Left kidney (tissue), 2 donors: Measurements from ENCODE around the gene TRMT10A. TPM values are rescaled to one million over a fixed set of nuclear protein-coding genes. Genes with fewer than 3 reads are reported as not detected.
"Not testable (repeated sequence)": the region's sequence is repeated elsewhere in the genome, so short reads cannot be mapped to it uniquely, and the experiment has no call there.

Experiments
- DNase-seq: peaks from one replicate; pipeline ENCODE4 v3.0.0-alpha.2; 2013
- polyA plus RNA-seq: library from polyadenylated mRNA; unstranded; fragments of 120-200 nt; gene quantifications from one replicate; pipeline ENCODE4 v1.2.1, GENCODE V29; 2013; ENCODE audit not compliant: insufficient read length

The TRMT10A gene
- polyA plus RNA-seq, 1 donor: 17.5 TPM

- DNase-seq: peak; percentile 7
Observed at GRCh38 chr4:99564921-99565320, 1.1 kb upstream of the TRMT10A start.

- no peak for DNase-seq
Observed at GRCh38 chr4:99552872-99553271, 11.0 kb downstream of the TRMT10A start.

DNA sequence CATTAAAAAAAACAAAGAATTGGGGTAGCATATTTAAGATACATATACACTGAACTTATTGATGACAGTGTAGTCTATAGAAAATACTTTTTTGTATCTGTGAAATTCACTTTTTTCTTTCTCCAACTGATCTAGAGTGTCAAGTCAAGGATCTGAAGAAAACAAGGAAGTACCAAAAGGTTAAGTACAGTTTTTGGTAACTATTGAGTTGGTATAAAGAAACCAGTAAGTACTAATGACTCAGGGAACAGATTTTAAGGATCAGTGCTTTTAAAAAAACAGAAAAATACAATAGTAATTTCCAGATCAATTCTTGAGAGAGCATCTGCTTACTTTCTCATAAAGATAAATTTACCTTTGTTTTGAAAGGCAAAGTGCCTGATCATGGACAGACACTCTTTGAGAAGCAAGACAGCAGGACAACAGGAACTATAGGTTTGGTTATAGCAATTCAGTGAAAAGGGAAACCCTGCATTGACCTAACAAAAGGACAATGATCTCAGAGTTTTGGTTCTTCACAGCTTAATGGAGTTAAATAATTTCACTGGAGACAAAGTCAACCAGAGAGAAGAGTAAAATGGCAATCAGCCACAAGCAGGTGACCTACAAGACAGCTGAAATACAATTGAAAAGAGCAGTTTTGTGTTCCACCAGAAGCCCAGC lies 23.4 kb downstream of the TRMT10A start:
- DNase-seq: no peak

- DNase-seq: no peak
Observed at GRCh38 chr4:99537674-99538073, 26.2 kb downstream of the TRMT10A start.

DNA sequence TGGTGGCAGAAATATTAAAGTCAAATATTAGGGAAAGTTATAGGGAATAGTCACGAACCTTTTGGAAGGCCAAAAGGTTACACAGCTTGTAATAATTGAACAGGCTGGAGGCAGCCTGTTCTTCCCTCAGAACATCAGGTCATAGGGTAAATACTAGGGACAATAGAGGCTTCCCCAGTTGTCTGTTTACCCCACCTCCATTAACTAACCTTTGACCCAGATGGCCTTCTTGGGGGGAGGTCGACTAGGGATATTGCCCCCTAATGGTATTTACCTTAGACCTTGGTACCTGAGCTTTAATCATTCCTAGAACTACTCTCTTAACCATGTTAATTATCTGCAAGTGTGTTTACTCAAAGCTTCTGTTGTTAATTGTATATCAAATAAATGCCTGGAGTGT lies 27.0 kb downstream of the TRMT10A start:
- DNase-seq: no peak

- DNase-seq: no peak
Observed at GRCh38 chr4:99536271-99536670, 27.6 kb downstream of the TRMT10A start.

DNA sequence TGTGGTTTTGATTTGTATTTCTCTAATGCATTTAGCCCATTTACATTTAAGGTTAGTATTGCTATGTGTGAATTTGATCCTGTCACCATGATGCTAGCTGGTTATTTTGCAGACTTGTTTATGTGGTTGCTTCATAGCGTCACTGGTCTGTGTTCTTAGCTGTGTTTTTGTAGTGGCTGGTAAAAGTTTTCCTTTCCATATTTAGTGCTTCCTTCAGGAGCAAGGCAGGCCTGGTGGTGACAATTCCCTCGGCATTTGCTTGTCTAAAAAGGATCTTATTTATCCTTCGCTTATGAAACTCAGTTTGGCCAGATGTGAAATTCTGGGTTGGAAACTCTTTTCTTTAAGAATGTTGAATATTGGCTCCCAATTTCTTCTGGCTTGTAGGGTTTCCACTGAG lies 29.1 kb downstream of the TRMT10A start:
- not testable (repeated sequence) for DNase-seq

DNA sequence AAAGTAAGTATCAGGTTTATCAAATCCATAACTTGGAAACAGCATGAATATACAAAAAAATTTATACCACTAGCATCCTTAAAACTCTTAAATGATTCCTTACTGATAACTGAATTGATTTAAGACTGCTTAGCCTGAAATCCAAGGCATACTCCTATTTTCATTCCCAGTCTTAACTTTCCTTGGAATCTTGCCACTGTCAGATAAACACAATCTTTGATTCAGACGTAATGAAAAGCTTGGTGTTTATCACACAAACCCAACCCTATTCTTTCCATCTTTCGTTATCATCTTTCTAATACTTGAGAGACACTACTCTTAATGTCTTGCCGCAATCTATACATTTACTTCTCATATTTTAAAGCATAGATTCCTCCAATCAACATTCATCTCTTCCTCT lies 33.9 kb downstream of the TRMT10A start:
- no peak for DNase-seq

DNA sequence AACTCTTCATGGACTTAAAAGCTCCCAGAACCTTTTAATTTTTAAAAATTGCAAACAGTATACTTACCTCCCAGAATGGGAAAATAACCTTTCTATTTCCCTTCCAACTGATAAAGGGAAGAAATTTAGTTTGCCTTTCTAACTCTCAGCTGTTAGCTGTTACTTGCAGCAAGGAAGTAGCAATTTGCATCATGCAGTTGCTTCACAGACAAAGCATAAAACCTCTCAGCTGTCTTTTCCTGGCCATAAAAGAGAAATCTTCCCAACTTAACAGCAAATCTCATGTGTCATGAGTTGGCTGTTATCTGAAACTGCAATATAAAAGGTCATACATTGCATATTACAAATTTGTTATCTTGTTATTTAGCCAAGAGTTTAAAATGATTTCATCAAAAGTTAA lies 34.6 kb downstream of the TRMT10A start:
- DNase-seq: no peak

DNA sequence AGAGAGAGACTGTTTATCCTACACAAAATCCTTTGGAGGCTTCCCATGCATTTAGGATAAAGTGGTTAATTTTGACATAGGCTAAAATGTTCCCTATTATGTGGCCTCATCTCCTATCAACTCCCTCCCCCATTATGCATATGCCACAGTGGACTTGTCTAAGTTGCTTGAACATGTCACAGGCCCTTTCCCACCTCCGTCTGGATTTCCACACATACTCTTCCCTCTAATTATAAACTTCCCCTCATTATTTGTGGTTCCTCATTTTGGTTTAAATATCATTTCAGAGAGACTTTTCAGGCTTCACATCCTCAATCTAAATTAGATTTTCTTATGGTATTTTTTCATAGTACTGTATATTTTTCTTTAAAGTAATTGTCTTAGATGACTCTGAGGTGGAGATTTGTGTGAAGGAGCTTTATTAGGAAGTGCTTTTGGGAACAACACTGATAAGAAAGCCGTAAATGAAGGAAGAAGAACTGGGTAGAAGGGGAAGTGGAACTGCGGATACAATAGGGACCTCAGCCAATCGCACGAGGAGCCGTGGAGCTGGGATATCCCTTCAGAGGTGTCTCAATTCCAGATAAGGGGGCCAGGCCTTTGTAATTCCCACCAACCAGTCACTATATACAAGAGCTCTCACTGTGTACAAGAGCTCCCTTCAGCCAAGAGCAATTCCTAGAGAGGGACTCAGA lies 45.1 kb downstream of the TRMT10A start:
- DNase-seq: no peak

DNA sequence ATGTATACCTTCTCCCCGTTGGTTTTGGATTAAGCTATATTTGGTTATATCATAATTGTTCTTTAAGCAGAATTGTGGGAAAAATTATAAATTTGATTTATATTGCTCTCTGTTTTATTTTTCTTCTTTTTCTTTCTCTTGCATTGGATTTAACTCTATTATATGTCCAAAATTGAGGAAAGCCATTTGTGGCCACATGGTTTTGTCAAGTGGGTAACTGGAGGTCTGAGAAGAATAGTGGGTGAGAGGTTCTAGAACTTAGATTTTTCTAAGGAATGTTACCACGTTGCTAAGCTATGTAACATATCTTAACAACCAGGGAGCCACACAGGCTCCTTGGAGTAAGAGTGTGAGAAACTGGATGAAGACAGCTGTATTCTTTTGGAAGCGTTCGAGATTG lies 53.1 kb downstream of the TRMT10A start, which contains the start of gene C4orf17:
C4orf17 (plus strand) TSS at position 301 of the 400 bp plus-strand sequence. CDS start 2,061 bp downstream, outside the sequence.
- no peak for DNase-seq

- DNase-seq: no peak
Observed at GRCh38 chr4:99507762-99508161, 56.1 kb downstream of the TRMT10A start.

GRCh38 chr4:99507349-99507748 lies 56.5 kb downstream of the TRMT10A start:
- no peak for DNase-seq

DNA sequence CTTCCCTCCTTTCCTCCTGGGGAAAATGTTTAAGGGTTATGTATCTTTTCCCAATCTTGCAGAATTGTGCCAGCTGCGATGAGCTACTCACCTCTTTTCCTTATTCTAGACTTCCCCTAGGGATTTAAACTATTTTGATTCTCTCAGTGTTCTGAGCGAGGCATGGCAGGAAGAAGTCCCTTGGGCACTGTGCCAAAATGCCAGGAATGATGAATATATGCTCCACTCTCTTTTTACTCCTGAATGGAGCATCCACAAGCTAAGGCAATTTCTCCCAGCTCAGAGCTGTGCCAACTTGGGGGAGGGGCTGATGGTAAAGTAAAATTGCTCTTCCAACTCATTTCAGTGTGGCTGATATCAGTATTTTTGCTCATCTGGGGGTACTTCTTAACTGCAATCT lies 57.1 kb downstream of the TRMT10A start:
- no peak for DNase-seq

GRCh38 chr4:99504804-99505502 lies 58.9 kb downstream of the TRMT10A start:
- no peak for DNase-seq

Other genes starting within 250 kb of the TRMT10A start
- 16.7 TPM for gene ADH1B, start 242.6 kb downstream of the TRMT10A start, polyA plus RNA-seq
- gene ADH1C, start 211.3 kb downstream of the TRMT10A start, polyA plus RNA-seq: 77.4 TPM
- not detected for gene ADH7, start 128.7 kb downstream of the TRMT10A start, polyA plus RNA-seq
- gene C4orf17, start 53.0 kb downstream of the TRMT10A start, polyA plus RNA-seq: 0.37 TPM
- 13.7 TPM for gene MTTP, start 10.8 kb upstream of the TRMT10A start, polyA plus RNA-seq
- 1.1 TPM for gene C4orf54, start 93.8 kb upstream of the TRMT10A start, polyA plus RNA-seq